GM12878 (cell line): Measurements from ENCODE around the gene ATP2C2.

Source experiments
- ATF3 ChIP-seq: IDR thresholded peaks from 2 replicates; pipeline ENCODE4 v1.6.1; 2011; ENCODE audit warnings: low read depth, mild to moderate bottlenecking, low read length, moderate library complexity, borderline replicate concordance; ENCODE audit errors: extremely low read depth
- CTCF ChIP-seq, 3 experiments: IDR thresholded peaks in 2 of 3; conservative IDR thresholded peaks in 1 of 3; 2 replicates each; pipeline ENCODE4 v1.5.1; 2011; ENCODE audit warnings: low read depth in 3 of 3, low read length in 3 of 3, mild to moderate bottlenecking in 3 of 3, control low read depth in 2 of 3, moderate library complexity in 2 of 3, inconsistent platforms in 1 of 3, mixed read lengths in 1 of 3; ENCODE audit not compliant: control insufficient read depth in 2 of 3, insufficient read depth in 1 of 3; ENCODE audit errors: extremely low read depth in 1 of 3
- CUX1 ChIP-seq: IDR thresholded peaks from 2 replicates; pipeline ENCODE4 v1.6.1; 2012; ENCODE audit warnings: improper control_type of control experiment, low read depth, low read length; ENCODE audit not compliant: insufficient replicate concordance
- NFIC ChIP-seq: IDR thresholded peaks from 2 replicates; pipeline ENCODE4 v1.6.1; 2012; ENCODE audit warnings: low read depth, mild to moderate bottlenecking, inconsistent platforms, low read length, moderate library complexity
- NRF1 ChIP-seq: conservative IDR thresholded peaks from 2 replicates; pipeline ENCODE4 v1.6.1; 2011; ENCODE audit warnings: mild to moderate bottlenecking, low read depth, low read length, improper control_type of control experiment
- SRF ChIP-seq, 2 experiments: IDR thresholded peaks; 2 replicates each; pipeline ENCODE4 v1.6.1; 2011; ENCODE audit warnings: low read depth in 2 of 2, low read length in 2 of 2, mild to moderate bottlenecking in 1 of 2, moderate library complexity in 1 of 2
- TAF1 ChIP-seq: IDR thresholded peaks from 2 replicates; pipeline ENCODE4 v1.6.1; 2011; ENCODE audit warnings: mild to moderate bottlenecking, low read depth, low read length, borderline replicate concordance

GRCh38 chr16:84489131-84489530, 120.8 kb downstream of the ATP2C2 start:
- TF ChIP-seq NRF1 (no peak), ATF3 (no peak), CTCF (IDR thresholded peaks at IDR 0.05 in 2 of 3, conservative IDR thresholded peaks at IDR 0.05 in 1 of 3; ENCODE audit: control insufficient read depth in 2 of 3, extremely low read depth in 1 of 3, insufficient read depth in 1 of 3, low read depth in 3 of 3, low read length in 3 of 3) (no peak), SRF (IDR thresholded peaks at IDR 0.05; ENCODE audit: low read depth in 2 of 2, low read length in 2 of 2) (no peak), TAF1 (no peak), CUX1 (no peak), NFIC (no peak)
